Lower lobe of right lung (tissue), 2 donors: ENCODE results near the gene SERINC5. TPM values are rescaled to one million over a fixed set of nuclear protein-coding genes. Genes with fewer than 3 reads are reported as not detected.
"Not testable (repeated sequence)": the region's sequence is repeated elsewhere in the genome, so short reads cannot be mapped to it uniquely, and the experiment has no call there.

Experiments used
- ATAC-seq, 2 donors: fragments of 200-7000 bp; cut with Tn5 transposase; one replicate each; pipeline ENCODE4 v1.9.1; 2020 to 2022; ENCODE audit warnings: mild to moderate bottlenecking in 2 of 2, moderate library complexity in 2 of 2
- DNase-seq: peaks from one replicate; pipeline ENCODE4 v3.0.0-alpha.2; 2020
- H3K27ac ChIP-seq: fragments of 200-600 bp; one replicate; pipeline ENCODE4 v1.8.0; 2022
- H3K27me3 ChIP-seq: fragments of 200-600 bp; one replicate; pipeline ENCODE4 v1.8.0; 2022; ENCODE audit warnings: low read depth
- H3K36me3 ChIP-seq: fragments of 200-600 bp; one replicate; pipeline ENCODE4 v1.8.0; 2022; ENCODE audit warnings: mild to moderate bottlenecking
- H3K4me1 ChIP-seq: fragments of 200-600 bp; one replicate; pipeline ENCODE4 v1.8.0; 2022
- H3K4me3 ChIP-seq: fragments of 200-600 bp; one replicate; pipeline ENCODE4 v1.8.0; 2022; ENCODE audit warnings: mild to moderate bottlenecking
- H3K9me3 ChIP-seq: fragments of 200-600 bp; one replicate; pipeline ENCODE4 v1.8.0; 2022
- CTCF ChIP-seq: fragments of 200-600 bp; IDR thresholded peaks from one replicate; pipeline ENCODE4 v1.8.0; 2022; ENCODE audit warnings: antibody characterized with exemption, mild to moderate bottlenecking
- intact Hi-C: fragments of 100-400 bp; cut with DNase I; formaldehyde crosslinking; loops from one replicate; pipeline ENCODE4 v1.11.0; 2022
- total RNA-seq: library from RNA; stranded (reverse); fragmentation: NEBNext Ultra II Directional; extraction: Animal tissue kit (Norgen Biotek cat#: 25700); gene quantifications from one replicate; pipeline ENCODE4 v1.2.1, GENCODE V29; 2021
- donor health status: DM: no; HTN: yes; CAD: no; lungs with severe emphysema.

Gene SERINC5
- total RNA-seq, 1 donor from 2014 or later = 52.6 TPM

GRCh38 chr5:80138486-80138885 is 117.4 kb downstream of the SERINC5 start:
- no peak overlapping the region for H3K4me3 ChIP-seq
- no peaks in the 10 kb centered on the region for H3K27me3 ChIP-seq
- no peak for ATAC-seq
- TF ChIP-seq CTCF = no peak
- peaks cover 6% of the 10 kb centered on the region for H3K36me3 ChIP-seq
- H3K9me3 ChIP-seq = no peaks in the 10 kb centered on the region
- H3K4me1 ChIP-seq = peaks cover 62% of the 10 kb centered on the region
- intact Hi-C loops = no loop called here
- DNase-seq = no peak
- no peak overlapping the region for H3K27ac ChIP-seq

DNA sequence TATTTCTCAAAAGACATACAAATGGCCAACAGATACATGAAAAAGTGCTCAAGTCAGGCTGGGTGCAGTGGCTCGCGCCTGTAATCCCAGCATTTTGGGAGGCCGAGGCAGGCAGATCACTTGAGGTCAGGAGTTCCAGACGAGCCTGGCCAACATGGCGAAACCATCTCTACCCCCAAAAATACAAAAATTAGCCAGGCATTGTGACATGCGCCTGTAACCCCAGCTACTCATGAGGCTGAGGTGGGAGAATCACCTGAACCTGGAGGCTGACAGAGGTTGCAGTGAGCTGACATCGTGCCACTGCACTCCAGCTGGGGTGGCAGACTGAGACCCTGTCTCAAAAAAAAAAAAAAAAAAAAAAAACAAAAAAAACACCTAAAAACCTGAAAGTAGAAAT is 119.0 kb downstream of the SERINC5 start:
- intact Hi-C loops, DNase-seq, H3K9me3 ChIP-seq, H3K27me3 ChIP-seq, ATAC-seq, H3K4me3 ChIP-seq, H3K36me3 ChIP-seq: not testable (repeated sequence)
- H3K4me1 ChIP-seq = peaks cover 45% of the 10 kb centered on the region
- peak overlapping the region; percentile 75 for H3K27ac ChIP-seq

DNA sequence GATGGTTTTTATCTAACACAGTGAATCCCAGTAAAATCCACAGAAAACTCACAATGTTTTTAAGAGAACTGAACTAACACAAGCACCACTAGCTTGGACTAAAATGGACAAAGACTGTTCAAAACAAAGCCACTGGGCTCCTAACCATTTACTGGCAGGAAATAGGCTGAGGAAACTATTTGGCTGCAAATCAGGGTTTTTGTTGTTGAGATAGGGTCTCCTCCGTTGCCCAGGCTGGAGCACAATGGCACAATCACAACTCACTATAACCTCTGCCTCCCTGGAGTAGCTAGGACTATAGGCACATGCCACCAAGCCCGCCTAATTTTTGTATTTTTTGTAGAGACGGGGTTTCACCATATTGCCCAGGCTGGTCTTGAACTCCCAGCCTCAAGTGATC is 121.0 kb downstream of the SERINC5 start:
- no peak overlapping the region for H3K4me3 ChIP-seq
- H3K36me3 ChIP-seq = no peaks in the 10 kb centered on the region
- peak overlapping the region; percentile 19 for H3K27ac ChIP-seq
- H3K4me1 ChIP-seq = peaks cover 27% of the 10 kb centered on the region
- H3K27me3 ChIP-seq = no peaks in the 10 kb centered on the region
- DNase-seq (no peak), ATAC-seq (no peak)
- no peaks in the 10 kb centered on the region for H3K9me3 ChIP-seq
- no peak for TF ChIP-seq CTCF
- intact Hi-C loops = no loop called here

GRCh38 chr5:80129146-80129545 is 126.7 kb downstream of the SERINC5 start:
- ATAC-seq (no peak), DNase-seq (no peak)
- Histone ChIP-seq H3K27ac (no peak overlapping the region), H3K4me1 (peaks cover 11% of the 10 kb centered on the region), H3K27me3 (no peaks in the 10 kb centered on the region), H3K9me3 (no peaks in the 10 kb centered on the region), H3K36me3 (no peaks in the 10 kb centered on the region), H3K4me3 (no peak overlapping the region)
- intact Hi-C loops = no loop called here
- no peak for TF ChIP-seq CTCF

- intact Hi-C loops = no loop called here
- ATAC-seq (no peak), DNase-seq (no peak)
- Histone ChIP-seq H3K4me3 (no peak overlapping the region), H3K9me3 (no peaks in the 10 kb centered on the region), H3K27ac (no peak overlapping the region), H3K4me1 (peaks cover 20% of the 10 kb centered on the region), H3K36me3 (no peaks in the 10 kb centered on the region), H3K27me3 (no peaks in the 10 kb centered on the region)
- no peak for TF ChIP-seq CTCF
These were observed 127.7 kb downstream of the SERINC5 start for GRCh38 chr5:80128141-80128540.

DNA sequence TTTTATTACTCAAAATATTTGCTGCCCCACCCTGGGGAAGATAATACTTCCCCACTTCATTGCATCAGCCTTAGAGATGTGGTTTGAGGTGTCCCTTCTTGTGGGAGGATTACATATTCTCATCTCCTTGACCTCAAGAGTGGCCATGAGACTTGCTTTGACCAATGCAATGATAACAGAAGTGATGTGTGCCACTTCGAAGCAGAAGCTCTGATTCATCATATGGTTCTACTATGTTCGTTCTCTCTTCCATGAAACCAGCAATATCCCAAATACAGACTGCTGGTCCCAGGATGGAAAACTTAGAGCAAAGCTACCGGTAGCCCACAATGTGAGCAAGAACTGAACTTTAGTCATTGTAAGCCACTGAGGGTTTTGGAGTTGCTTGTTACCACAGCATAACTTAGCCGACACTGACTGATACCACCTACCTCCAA is 128.7 kb downstream of the SERINC5 start:
- no peaks in the 10 kb centered on the region for H3K36me3 ChIP-seq
- peaks cover 24% of the 10 kb centered on the region for H3K4me1 ChIP-seq
- no peaks in the 10 kb centered on the region for H3K9me3 ChIP-seq
- no peak for TF ChIP-seq CTCF
- H3K4me3 ChIP-seq = no peak overlapping the region
- H3K27me3 ChIP-seq = no peaks in the 10 kb centered on the region
- peak; percentile 65 to 81 for ATAC-seq
- no peak for DNase-seq
- intact Hi-C loops = no loop called here
- H3K27ac ChIP-seq = no peak overlapping the region
